Non-pigmented ciliary epithelial cell (primary cell): ENCODE data around the gene C3orf22.
"Not testable (repeated sequence)": the region's sequence is repeated elsewhere in the genome, so short reads cannot be mapped to it uniquely, and the experiment has no call there.

Source experiments
- DNase-seq: peaks from one replicate; pipeline ENCODE4 v3.0.0-alpha.2; 2010; ENCODE audit warnings: low read depth

Gene C3orf22

GRCh38 chr3:126558336-126559071 lies at the start of gene C3orf22:
Gene C3orf22 (minus strand): TSS chr3:126558932. CDS start chr3:126553390, 5,542 bp downstream.
- DNase-seq = no peak

- peak; percentile 43 for DNase-seq
Measured at GRCh38 chr3:126607214-126607908, 48.6 kb upstream of the C3orf22 start.

GRCh38 chr3:126606001-126606400 lies 47.3 kb upstream of the C3orf22 start:
- no peak for DNase-seq

GRCh38 chr3:126604691-126605090 lies 46.0 kb upstream of the C3orf22 start:
- DNase-seq = no peak

GRCh38 chr3:126599101-126599500 lies 40.4 kb upstream of the C3orf22 start:
- DNase-seq = no peak

- not testable (repeated sequence) for DNase-seq
Measured at GRCh38 chr3:126595479-126595878, 36.7 kb upstream of the C3orf22 start.

- DNase-seq = not testable (repeated sequence)
Measured at GRCh38 chr3:126591515-126591914, 32.8 kb upstream of the C3orf22 start.

GRCh38 chr3:126582311-126582710 lies 23.6 kb upstream of the C3orf22 start:
- DNase-seq = no peak

GRCh38 chr3:126581569-126581968 lies 22.8 kb upstream of the C3orf22 start:
- DNase-seq = no peak

GRCh38 chr3:126580746-126581145 lies 22.0 kb upstream of the C3orf22 start:
- no peak for DNase-seq

- no peak for DNase-seq
Measured at GRCh38 chr3:126578702-126579101, 20.0 kb upstream of the C3orf22 start.

GRCh38 chr3:126577261-126577660 lies 18.5 kb upstream of the C3orf22 start:
- no peak for DNase-seq

- DNase-seq = no peak
Measured at GRCh38 chr3:126573492-126574117, 14.9 kb upstream of the C3orf22 start.

- no peak for DNase-seq
Measured at GRCh38 chr3:126571078-126571477, 12.3 kb upstream of the C3orf22 start.

- no peak for DNase-seq
Measured at GRCh38 chr3:126570103-126570541, 11.4 kb upstream of the C3orf22 start.

GRCh38 chr3:126569390-126569975 lies 10.8 kb upstream of the C3orf22 start:
- no peak for DNase-seq

GRCh38 chr3:126568776-126569342 lies 10.1 kb upstream of the C3orf22 start:
- no peak for DNase-seq

GRCh38 chr3:126567696-126568438 lies 9.1 kb upstream of the C3orf22 start:
- DNase-seq = no peak

- DNase-seq = no peak
Measured at GRCh38 chr3:126562737-126563276, 4.1 kb upstream of the C3orf22 start.

GRCh38 chr3:126557761-126558160 lies 971 bp downstream of the C3orf22 start:
- no peak for DNase-seq

- DNase-seq = no peak
Measured at GRCh38 chr3:126557415-126557745, 1.4 kb downstream of the C3orf22 start.
